HS-5 (cell line): ENCODE measurements around the gene MARK4.

Experiments
- DNase-seq: peaks from one replicate; pipeline ENCODE4 v3.0.0-alpha.2; 2012; ENCODE audit warnings: low read depth

The MARK4 gene

GRCh38 chr19:45340232-45340898, 89.3 kb downstream of the MARK4 start, which contains the start of gene KLC3:
KLC3 (plus strand) TSS chr19:45340750; CDS start chr19:45345542, 4,792 bp downstream.
- no peak for DNase-seq

DNA sequence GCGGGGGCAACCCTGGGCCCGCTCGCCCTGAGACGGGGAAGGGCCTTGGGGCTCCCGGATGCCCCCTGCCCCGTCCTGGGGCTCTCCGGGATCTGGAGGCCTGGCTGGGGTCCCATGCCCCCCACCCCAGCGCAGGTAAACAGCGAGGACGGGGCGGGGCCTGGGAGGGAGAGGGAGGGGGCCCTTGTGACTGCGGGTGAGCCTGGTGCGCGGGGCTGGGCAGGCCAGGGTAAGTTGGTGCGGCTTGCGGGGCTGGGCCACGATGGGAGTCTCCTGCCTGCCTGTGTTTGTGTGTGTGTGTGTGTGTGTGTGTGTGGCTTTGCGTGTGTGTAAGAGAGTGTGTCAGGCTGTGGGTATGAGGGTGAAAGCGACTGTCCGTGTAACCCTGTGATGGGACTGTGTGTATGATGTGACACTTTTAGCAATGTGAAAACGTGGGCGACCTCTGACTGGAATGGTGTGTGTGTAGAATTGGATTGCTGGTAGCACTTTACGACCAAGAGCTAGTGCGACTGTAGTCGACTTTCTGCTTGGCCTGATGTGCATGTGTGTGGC, 89.9 kb downstream of the MARK4 start:
- DNase-seq = no peak

GRCh38 chr19:45342911-45343310, 91.8 kb downstream of the MARK4 start:
- DNase-seq = no peak

GRCh38 chr19:45344621-45345505, 93.8 kb downstream of the MARK4 start:
- no peak for DNase-seq

GRCh38 chr19:45345506-45345860, 94.4 kb downstream of the MARK4 start:
- DNase-seq = no peak

GRCh38 chr19:45346449-45346848, 95.4 kb downstream of the MARK4 start:
- DNase-seq = no peak

GRCh38 chr19:45347570-45348366, 96.7 kb downstream of the MARK4 start:
- no peak for DNase-seq

DNA sequence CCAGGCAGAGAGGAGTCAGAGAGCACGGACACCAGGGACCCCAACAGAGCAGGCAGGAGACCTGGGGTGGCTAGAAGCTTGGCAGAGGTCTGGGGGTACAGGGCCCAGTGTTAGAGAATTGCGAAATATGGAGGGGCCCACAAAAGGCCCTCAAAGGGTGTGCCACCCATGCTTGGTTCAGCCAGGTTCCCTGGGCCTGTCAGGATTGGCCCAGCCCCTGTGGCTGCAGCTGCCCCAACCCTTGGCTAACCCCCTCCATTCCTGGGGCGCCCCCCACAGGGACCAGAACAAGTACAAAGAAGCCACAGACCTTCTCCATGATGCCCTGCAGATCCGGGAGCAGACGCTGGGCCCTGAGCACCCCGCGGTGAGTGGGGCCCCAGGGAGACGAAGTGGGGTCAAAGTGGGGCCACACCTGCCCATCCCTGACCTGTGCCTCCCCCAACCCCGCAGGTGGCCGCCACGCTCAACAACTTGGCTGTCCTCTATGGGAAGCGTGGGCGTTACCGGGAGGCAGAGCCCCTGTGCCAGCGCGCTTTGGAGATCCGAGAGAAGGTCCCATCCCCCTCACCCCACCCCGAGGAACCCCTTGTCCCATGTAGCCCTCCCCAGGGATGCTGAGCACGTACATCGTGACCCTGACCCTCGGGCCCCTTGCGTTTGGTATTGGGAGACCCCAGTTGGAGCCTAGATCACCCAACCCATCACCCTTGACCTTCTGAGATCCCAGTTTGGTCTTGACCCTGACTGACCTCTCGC, 97.5 kb downstream of the MARK4 start:
- no peak for DNase-seq

GRCh38 chr19:45349126-45349415, 98.0 kb downstream of the MARK4 start:
- DNase-seq = no peak

- no peak for DNase-seq
These were observed 98.4 kb downstream of the MARK4 start for GRCh38 chr19:45349430-45349941.

DNA sequence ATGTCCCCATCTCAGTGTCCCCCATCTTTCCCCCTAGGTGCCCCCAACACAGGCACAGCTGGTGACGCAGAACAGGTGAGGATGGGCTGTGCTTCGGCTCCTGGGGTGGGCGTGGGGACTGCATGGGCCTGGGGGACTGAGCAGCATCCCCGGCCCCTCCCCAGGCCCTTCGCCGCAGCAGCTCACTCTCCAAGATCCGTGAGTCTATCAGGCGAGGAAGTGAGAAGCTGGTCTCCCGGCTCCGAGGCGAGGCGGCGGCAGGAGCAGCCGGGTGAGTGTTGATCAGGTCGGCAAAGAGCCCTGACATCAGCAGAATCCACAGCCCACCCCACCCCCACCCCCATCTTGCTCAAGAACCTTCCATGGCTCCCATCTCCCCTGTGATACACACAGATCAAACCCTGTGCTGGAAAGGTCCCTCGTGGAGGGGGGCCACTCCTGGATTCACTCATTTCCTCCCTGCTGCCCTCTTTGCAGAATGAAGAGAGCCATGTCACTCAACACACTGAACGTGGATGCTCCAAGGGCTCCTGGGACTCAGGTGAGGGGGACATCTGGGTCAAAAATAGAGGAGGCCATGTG, 99.5 kb downstream of the MARK4 start:
- no peak for DNase-seq

- DNase-seq = no peak
These were observed 100.4 kb downstream of the MARK4 start for GRCh38 chr19:45351401-45351952.

DNA sequence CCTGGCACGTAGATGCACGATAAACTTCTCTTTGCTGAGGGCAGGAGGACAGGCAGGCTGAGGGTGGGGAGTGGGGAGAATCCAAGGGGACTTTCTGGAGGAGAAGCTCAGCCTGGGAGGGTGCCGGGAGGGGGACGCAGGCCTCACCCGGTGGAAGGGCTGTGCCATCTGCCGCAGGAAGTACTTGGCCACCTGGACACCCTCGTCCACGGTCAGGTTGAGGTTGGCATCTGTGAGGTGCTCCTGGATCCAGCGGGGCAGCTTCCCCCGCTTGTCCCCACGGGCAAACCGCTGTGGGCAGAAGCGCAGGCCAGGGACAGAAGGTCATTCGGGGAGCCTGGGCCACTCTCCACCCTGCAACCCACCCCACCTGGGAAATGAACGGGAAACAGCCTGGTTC, 101.0 kb downstream of the MARK4 start:
- no peak for DNase-seq

GRCh38 chr19:45352471-45352870, 101.4 kb downstream of the MARK4 start:
- no peak for DNase-seq

DNA sequence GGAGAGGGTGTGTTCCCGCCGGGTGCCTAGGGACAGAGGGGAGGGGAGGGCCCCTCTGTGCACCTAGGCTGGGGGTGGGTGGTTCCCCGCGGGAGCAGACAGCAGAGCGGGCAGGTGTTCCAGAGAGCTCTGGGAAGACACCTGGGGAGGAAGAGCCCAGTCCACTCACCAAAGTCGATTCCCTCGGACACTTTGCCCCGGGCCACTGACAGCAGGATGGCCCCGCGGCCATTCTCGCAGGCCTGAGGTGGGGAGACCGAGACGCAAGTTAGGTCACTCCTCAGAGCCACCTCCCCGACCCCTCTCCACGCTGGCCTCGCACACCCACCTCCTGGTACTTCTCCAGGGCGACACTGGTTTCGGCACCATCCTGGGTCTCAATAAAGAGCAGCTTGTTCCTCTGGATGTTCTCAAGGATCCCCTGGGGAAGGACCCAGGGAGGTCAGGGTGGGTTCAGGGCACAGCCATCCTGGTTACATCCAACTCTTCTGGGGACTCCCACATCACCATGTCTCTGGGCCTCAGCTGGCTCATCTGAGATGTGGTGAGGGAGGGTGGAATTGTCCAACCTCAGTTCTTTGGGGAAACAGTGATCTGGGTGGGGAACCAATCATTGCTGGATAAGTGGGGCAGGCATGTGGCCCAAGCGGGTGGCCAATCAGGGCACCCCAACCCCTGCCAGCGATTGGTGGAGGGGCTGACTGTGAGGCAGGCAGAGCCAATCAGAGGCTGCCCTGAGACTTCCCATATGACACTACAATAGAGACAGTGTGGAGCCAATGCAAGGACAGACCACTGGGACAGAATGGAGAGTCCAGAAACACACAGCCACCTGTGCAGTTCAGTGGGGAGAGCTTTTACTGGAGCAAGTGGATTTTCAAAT, 102.1 kb downstream of the MARK4 start:
- DNase-seq = no peak

DNA sequence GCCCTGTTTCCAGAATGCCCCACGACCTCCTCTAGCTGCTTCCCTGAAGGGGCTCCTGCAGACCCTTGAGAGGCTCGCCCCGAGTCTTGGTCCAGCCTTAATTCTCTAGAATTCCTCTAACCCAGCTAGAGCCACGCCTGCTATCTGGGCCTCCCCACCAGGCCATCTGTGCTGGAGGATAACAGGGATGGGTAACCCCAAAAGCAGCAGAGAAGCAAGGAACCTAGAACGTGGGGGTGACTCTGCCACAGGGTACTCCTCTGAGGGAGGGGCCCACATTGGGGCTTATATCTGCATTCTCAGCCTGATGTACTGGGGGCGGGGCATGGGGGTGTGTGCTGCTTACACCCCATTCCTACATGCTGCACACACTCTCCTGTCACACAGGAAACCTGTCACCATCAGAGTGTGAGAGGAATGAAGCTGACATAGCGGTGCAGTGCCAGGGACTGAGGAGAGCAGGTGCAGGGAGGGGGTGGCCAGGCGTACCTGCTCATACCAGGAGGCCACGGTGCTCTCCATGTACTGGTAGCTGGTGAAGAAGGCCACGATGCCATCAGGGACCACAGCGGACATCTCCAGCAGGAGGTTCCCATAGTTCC, 103.3 kb downstream of the MARK4 start:
- no peak for DNase-seq
